PC-9 (cell line): ENCODE results near the gene GLB1L2.

Experiments
- EZH2 ChIP-seq: fragments of 200-600 bp; sonication (generic); IDR thresholded peaks from 2 replicates; pipeline ENCODE4 v1.8.0; 2017; ENCODE audit warnings: antibody characterized with exemption, low read depth
- TF ChIP-seq, protein P1 (sequence below): fragments of 200-600 bp; sonication (generic); conservative IDR thresholded peaks from 2 replicates; pipeline ENCODE4 v1.6.1; 2017; ENCODE audit warnings: mixed run types, antibody characterized with exemption, mild to moderate bottlenecking, moderate library complexity

GRCh38 chr11:134349802-134350355 lies 18.1 kb downstream of the GLB1L2 start:
- TF ChIP-seq, protein P1, sequence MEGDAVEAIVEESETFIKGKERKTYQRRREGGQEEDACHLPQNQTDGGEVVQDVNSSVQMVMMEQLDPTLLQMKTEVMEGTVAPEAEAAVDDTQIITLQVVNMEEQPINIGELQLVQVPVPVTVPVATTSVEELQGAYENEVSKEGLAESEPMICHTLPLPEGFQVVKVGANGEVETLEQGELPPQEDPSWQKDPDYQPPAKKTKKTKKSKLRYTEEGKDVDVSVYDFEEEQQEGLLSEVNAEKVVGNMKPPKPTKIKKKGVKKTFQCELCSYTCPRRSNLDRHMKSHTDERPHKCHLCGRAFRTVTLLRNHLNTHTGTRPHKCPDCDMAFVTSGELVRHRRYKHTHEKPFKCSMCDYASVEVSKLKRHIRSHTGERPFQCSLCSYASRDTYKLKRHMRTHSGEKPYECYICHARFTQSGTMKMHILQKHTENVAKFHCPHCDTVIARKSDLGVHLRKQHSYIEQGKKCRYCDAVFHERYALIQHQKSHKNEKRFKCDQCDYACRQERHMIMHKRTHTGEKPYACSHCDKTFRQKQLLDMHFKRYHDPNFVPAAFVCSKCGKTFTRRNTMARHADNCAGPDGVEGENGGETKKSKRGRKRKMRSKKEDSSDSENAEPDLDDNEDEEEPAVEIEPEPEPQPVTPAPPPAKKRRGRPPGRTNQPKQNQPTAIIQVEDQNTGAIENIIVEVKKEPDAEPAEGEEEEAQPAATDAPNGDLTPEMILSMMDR: no peak
- TF ChIP-seq EZH2: no peak
